NOMO-1 treated with dmso at 0.1 percent for 144 hours (cell line): ENCODE data around the gene MITF.

Experiments
- DNase-seq: peaks from one replicate; lab custom pipeline; 2025; ENCODE audit not compliant: unreplicated experiment; lab: John Stamatoyannopoulos, UW

The MITF gene

DNA sequence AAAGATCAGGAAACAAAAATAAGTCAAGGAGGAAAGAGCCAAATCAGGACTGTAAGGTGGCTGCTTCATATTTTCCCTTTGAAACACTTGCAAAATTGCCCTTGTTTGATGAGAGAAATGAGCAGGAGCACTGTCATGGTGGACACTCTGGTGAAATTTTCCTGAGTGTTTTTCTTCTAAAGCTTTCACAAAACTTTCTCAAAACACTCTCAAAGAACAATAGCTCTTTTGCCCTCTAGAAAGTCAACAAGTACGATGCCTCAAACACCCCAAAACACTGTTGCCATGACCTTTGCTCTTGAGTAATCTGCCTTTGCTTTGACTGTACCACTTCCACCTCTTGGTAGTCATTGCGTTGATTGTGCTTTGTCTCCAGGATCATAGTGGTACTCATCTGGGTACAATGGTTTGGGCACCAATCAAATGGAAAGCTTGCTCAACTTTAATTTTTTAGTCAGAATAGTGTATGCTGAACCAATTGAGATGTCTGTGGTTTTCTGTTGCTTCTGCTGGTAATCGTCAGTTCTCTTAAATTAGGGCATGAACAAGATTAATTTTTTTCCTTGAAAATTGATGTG is 13.2 kb upstream of the MITF start:
- DNase-seq = no peak

DNA sequence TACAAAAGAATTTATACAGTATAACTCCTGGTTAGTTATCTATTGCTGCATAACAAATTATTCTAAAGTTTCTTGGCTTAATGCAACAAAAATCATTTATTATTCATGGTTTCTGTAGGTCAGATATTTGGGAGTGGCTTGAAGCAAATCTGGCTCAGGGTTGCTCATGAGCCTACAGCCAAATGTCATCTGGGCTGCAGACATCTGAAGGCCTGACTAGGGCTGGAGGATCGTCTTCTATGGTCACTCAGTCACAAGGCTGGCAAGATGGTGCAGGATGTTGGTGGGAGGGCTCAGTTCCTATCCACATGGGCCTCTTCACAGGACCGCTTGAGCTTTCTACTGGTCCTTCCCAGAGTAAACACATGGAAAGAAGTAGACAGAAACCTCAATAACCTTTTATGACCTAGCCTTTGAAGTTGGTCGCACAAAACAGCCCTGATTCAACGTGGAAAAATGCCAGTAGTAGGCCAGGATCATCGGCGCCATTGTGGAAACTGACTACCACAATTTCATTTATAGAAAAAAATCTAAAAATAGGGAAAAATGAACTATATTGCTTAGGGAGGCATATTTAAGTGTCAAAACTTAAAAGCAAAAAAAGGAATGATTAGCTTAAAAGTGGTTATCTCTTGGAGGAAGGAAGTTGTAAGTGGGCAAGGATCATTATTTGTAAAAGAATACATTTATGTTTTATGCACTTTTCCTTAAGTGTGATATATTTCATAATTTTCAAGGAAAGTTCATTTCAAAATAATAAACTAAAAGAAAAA is 9.9 kb upstream of the MITF start:
- no peak for DNase-seq

DNA sequence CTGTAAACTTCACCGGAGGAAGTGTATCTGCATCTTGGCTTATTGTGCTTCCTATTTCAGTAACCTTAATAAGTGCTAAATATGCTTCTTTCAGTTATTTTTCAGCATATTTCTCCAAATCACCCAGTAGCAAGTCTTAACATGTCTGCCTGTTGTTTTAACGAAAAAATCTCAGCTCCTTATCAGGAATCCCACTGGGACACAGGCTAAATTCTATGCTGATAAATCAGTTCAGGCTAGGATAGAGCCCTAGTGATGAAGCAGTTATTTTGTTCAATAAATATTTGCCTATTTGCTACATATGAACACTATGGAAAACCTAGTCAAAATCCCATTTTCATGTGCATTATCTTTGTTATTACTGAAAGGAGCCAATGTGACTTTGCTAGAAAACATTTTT is 8.2 kb upstream of the MITF start:
- DNase-seq = no peak

DNA sequence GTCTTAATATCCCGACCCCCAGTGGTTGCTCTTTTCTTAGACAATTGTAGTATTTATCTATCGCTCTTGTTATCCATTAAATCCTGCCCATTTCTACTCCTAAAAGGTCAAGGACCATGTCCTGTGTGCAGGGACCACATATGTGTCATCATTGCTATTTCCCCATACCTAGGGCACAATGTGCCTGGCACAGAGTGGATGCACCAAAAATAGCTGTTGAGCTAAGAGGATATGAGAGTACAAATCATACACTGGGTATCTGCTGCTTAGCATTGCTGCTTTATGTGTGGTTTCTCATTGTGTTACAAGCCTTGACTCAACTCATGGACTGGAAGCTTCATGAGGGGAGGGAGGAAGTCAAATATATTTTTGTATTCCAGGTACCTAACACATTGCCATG is 3.4 kb upstream of the MITF start:
- no peak for DNase-seq

DNA sequence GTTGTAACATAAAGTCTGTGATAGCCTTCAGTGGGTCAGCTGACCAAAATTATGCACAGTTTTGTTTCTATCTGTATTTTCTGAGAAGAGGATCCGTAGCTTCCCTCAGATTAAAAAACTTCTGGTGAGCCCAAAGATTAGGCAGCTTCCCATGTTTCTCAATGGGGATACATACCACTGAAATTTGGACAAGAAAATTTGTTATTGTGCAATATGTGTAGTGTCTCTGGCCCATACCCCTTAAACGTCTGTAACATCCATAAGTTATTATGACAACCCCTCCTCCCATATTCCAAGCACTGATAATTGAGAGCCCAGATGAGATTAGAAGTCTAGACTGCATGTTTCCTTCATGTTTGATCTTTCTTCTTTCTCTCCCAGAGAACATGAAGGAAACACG is 1.9 kb upstream of the MITF start:
- DNase-seq = no peak

DNA sequence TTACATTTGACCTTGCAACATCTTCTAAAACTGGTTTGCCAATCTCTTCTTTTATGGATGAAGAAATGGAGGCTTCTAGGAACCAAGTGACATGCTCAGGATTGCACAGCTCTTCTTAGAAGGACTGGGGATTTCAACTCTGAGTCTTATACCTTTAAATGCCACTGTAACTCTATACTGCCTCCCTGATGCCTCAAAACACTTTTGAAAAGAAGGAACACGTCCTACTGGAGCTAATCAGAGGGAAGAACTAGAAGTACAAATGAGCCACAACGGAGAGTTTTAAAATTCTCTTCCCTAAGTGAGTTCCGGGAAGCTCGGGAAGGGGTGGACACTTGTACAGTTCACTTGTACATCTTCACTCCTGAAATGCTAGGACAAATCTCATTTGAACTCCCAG is 949 bp upstream of the MITF start:
- no peak for DNase-seq

DNA sequence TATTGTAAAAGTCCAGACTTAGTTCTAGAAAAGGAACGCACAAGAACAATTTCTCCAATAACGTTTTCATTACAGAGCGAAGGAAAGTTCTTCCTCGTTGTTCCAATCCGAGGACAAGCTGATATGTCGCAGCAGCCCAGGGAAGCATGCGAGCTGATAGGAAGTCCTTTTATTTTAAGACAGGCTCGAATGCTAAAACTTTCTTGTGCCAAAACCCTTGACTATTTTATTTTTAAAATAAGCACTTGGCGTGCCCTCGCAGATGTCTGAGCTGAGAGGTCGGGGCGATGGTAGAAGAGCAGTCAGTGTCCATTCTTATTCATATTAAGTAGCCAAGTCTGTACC is 433 bp upstream of the MITF start:
- DNase-seq = no peak

DNA sequence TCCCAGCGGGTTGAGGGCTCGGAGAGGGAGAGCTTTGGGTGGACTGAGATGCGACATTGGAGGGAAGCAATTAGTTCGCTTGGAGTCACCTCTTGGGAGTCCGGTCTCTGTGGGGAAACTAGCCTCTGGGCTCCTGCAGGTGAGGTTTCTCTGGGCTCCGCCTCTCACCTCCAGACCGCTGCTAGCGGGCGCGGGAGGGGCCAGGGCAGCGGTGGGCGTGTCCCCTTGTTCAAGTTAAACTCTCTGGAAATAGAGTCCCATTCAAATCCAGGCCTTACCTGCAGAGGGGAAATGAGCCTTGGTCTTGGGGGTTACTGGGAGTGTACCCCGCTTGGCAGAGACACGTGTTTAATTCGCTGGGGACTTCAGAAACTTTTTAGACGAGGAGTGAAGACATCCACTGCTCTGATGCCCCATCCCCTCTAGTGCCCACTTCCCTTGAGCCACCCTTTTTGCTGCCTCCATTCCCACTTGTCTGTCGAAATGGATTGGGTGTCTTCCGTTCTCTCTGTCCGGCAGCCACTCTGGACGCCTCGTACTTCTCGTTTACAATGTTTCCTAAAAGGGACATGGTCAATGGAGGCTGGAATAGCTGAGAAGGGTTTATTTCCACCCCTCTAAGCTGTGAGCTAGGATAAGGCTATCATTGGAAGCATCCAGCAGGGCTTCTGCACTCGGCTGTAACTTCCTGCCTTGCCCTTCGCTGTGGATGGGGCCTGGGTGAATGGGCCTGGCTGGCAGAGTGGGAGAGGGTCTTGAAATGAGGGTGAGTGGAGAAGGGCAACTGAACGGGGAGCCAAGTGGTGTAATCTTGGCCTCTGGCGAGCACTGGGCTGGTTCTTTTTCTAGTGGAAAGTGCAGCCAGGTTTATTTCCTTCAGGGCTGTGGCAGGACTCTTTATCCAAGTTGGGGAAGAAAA is 1.1 kb downstream of the MITF start:
- DNase-seq = no peak

DNA sequence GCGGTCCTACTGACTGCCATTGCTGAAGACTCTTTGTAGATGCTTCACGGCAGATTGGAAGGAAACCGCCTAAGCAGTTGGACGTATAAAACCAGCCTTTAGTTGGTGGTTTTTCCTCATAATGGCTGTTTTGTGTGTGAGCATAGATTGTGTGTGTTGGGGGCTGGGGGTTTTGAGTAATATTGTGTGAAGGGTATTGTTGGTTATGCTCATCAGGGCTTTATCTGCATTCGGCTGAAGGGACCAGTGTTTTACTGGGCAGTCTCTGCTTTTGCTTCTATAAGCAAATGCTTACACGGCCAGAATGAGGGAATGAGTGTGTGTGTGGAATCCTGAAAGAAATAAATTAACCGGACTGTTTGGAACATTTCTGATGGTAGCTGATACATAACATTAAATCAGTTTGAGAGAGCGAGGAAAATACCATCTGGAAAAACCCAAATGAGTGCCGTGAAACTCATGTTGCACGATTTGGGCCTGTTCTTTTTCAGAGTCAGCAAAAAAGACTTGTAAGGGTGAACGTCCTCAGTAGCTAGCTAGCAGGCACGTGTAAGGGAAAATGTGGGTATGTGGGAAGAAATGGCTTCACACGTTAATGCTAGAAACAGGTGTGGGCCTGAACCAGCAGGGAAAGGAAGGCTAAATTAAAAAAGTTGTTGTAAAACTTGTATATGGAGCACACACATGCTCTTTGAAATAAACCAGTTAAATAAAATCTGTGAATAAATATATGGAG is 1.9 kb downstream of the MITF start:
- no peak for DNase-seq

DNA sequence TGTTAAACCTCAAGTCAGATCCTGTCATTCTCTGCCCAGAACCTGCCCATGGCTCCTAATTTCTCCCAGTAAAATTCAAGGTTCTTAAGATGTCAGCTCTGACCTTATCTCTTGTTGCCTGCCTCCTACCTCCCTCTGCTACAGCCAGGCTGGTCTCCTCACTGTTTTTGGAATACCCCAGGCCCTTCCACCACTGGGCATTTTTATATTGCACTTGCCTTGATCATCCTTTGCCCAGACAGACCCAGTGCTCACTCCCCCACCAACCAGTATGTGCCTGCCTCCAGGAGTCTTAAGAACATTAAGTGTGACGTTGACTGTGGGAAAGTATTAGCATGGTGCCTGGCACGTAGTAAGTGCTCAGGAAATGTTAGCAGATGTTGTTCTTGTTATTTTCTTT is 3.1 kb downstream of the MITF start:
- DNase-seq = no peak

DNA sequence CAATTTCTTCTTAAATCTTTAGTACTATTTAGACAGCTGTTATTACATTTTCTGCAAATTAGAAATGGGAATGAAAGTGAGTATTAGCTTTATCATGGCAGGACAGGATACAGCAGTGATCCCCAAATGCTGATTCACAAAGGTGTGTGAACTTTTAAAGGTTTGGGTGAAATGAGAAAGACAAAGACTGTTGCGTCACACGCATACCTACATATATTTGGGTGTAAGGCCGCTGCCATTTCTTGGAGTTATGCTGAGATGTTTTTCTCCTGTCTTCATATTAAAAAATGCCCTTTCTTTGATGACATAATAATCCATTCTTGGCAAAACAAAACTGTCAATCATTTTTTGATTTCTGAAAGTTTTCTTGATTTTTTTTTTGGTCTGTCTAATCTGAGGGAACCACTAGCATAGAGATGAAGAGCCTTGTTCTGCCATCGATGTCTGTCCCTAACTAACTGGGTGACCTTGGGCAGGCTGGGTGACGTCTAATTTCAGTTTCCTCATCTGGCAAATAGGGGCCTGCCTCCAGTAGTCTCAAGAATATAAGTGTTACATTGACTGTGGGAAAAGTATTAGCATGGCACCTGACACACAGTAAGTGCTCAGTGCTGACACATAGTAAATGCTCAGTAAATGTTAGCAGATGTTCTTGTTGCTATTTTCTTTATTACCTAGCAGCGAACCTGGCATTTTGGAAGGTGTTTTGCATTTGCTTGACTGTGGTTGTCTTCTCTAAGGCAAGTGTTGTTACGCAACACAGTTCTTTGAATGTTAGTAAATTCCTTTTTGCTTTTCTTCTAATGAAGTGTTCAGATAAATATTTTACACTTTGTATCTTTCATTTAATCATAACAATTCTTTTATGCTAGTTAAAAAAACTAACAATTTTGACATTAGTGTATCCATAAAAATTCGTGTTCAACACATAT is 5.0 kb downstream of the MITF start:
- DNase-seq = no peak

DNA sequence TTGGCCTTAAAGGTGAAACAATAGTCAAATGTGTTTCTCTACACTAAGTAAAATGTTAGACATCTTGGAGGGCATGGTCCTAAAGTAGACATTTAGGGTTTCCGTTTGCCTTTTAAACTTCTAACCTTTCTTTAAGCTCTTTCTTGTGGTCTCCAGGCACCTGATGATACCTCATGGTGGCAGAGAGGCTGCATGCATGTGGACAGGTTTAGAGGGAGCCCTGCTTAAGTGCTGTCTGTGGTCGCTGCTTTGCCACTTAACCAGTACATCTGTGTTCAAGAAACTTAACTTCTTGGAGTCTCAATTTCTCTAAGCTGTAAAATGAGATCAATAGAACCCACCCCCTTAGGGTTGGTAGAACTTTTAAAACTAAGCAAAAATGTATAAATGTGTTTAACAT is 6.2 kb downstream of the MITF start:
- no peak for DNase-seq

DNA sequence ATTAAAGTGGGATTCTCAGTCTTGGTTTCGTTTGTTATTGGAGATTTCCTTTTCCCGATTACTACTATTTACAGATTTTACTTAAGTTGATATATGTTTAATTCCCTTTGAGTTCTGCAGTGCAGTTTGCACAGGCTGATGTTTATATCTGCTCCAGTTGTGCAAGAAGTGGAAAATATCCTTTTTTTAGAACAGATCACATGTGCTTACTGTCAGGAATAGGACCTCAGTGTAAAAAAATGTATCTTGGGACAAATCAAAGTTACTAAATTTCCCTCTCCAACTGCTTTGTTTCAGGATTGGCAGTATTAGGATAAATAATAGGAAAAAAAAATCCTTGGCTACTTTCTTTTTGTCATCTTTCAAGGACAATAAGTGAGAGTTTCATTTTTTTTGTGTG is 6.9 kb downstream of the MITF start:
- no peak for DNase-seq

DNA sequence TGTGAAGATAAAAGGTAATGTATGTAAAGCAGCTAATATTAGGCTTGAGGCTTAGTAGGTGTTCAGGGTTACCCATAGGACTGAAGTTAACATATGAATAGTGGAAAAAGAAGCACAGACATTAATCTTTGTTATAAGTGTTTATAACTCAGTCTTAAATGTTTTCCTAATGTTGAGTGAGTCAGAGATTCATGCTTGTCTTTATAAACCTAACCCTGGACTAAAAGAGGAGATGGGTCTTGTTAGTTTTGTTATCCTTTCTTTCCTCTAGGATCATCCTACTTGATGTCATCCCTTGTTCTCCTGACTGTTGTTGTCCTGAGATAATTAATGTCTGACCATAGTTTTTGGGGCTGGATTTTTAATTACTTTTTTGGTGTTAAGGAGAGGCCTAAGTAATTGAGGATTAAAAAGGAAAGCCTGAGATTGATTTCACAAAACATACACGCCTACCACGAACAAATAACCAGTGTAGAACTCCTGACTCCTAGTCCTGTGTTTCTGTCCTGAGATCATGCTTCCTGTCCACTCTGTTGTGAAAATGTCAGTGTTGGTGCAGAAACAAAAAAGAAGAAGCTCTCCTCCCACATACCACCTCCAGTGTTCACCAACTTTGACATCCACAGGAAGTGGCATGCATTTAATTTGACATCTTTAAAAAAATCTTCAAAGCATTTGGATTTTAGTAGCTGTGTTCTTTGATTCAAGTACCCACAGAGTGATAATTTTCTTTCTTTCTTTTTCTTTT is 8.4 kb downstream of the MITF start:
- no peak for DNase-seq

DNA sequence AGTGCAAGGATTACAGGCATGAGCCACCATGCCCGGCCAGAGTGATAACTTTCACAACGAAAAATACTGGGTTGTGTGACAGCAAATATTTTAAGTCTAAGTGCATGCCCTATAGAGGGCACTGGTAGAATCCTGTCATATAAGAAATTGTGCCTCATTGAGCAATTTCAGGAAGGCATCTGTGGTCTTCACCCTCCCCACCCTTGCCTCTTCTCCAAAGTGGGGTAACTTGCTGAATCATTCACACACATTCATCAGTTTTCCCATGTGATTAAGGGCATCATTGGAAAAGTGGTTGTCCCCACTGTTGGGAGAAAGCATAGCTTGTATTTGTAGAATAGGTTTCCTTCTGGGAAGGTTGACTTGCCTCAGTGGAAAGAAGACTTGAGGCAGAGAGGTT is 9.2 kb downstream of the MITF start:
- no peak for DNase-seq

DNA sequence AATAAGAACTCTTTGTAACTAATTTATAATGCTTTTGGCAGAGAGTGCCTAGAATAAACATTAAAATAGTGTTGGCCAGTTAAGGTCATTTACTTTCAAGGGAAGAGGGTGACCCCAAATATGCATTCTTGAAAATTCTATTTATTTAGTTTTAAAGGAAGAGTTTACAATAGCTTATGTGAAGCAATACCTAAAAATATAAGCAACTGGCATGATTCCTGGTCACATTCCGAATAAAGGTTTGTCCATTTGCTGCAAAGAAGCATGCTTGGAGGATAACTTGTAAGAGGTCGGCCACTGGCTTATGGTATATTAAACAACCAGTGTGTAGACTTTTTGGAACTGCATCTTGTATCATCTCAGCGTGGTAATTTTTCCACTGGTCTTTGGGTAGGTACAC is 10.2 kb downstream of the MITF start:
- DNase-seq = no peak

DNA sequence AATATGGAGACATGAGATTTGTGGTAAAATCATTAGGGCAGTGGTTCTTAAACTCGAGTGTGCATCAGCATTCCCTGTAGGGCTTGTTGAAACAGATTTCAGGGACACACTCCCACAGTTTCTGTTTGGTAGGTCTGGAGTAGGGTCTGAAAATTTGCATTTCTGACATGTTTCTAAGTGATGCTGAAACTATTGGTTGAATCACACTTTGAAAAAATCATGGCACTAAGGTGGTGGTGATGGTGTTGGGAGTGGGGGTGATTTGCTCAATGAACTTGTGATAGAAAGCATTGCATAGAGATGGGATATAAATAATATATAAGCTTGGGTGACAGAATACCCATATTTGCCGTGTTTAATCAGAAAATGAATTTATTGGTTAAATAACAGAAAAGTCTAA is 11.3 kb downstream of the MITF start:
- DNase-seq = no peak

DNA sequence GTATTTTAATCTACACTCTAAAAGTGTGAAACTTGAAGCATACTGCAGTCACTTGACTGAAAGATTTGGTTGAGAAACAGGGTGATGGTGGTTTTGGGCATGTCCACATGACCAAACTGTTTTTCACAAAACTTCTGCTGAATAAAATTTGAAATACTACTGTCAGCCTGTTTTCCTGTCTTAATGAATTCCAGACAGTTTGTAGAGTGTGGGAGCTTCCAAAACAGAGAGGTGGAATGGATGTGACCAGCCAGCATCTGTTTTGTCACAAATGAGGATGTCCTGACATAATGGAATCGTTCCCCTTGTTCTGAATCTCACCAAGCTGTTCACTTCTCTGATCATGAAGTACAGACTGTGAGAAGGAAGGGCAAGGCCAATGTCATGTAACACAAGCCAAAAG is 11.8 kb downstream of the MITF start:
- DNase-seq = no peak

DNA sequence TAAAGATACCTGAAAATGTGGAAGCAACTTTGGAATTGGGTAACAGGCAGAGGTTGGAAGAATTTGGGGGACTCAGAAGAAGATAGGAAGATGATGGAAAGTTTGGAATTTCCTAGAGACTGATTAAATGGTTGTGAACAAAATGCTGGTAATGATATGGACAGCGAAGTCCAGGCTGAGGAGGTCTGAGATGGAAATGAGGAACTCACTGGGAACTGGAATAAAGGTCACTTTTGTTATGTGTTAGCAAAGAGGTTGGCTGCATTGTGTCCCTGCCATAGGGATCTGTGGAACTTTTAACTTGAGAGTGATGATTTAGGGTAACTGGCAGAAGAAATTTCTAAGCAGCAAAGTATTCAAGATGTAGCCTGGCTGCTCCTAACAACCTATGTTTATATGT is 13.0 kb downstream of the MITF start:
- DNase-seq = no peak
